GM18505 (cell line): ENCODE data around the gene FSTL4.
"Not testable (repeated sequence)": the region's sequence is repeated elsewhere in the genome, so short reads cannot be mapped to it uniquely, and the experiment has no call there.

ENCODE experiments used
- ATAC-seq: cut with Tn5 transposase; IDR thresholded peaks from one replicate; pipeline ENCODE4 v1.9.1; 2021; ENCODE audit not compliant: unreplicated experiment
- POLR2A ChIP-seq: IDR thresholded peaks from 4 replicates; pipeline ENCODE4 v1.6.1; 2011; ENCODE audit warnings: borderline replicate concordance; ENCODE audit not compliant: insufficient read depth, insufficient read length; ENCODE audit errors: extremely low read depth

Gene FSTL4

DNA sequence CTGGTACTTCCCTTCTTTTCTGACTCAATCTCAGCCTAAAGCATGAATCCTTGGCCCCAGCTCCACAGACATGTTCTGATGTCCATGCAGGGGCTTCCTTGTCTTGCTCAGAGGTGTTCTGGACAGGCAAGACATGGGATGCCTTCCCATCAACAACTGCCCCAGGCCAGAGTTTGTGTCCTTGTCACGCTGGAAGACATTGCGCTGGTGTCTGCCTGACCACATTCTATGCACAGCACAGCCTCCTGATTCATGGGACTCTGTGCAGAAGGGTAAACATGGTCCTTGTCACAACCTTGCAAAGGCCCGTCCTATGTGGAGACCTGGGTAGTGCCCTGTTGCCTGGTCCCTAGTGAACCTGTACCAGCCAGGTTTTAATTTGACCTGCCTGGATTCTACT is 212.2 kb downstream of the FSTL4 start:
- no peak for TF ChIP-seq POLR2A
- ATAC-seq = no peak

DNA sequence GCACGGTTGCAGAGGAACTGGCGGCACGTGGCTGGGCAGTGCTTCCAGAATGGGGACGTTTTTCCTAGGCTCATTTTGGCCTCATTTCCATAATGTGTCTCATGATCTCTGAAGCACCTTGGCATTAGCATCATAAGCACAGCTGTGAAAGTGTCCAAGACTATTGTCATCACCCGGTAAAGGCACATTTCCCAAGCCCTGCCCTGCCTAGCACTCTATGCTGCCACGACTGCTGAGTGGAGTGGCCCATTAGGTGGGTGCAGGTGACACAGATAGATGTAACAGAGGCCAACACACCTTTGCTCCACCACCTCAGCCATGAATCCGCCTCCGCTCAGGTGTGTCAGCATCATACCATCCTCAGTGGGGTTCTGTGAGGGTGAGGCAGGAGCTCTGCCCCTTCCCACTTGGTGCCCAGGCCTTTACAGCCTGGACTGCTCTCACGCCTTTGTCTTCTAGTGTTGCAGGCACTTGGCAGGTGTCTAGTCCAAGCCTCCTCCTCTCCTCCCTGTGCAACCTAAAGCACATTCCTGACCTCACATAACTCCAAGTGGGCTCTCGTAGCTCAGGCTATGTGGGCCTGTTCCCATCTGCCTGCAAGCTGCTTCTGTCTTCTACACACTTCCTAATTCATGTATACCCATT is 213.0 kb downstream of the FSTL4 start:
- no peak for TF ChIP-seq POLR2A
- ATAC-seq = no peak

DNA sequence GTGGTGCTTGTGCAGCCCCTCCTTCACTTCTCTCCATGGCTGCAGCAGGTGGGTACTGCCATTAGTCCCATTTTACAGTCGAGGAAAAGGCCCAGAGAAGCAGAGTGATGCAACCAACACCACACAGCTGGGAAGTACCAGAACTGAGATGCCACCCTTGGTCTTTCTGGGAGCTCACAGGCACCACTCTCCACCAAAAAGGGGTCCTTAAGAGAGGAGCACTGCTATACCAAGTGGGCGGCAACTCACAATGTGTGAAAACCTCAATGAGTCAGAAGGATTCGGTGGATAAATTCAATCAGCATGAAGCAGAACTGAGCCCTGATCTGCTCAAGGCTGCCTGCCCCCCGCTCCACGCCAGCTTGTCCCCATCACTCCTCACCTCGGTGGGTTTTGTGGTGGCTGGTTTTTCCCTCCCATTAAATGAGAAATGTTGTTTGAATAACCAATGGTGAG is 213.7 kb downstream of the FSTL4 start:
- no peak for ATAC-seq
- TF ChIP-seq POLR2A = no peak

DNA sequence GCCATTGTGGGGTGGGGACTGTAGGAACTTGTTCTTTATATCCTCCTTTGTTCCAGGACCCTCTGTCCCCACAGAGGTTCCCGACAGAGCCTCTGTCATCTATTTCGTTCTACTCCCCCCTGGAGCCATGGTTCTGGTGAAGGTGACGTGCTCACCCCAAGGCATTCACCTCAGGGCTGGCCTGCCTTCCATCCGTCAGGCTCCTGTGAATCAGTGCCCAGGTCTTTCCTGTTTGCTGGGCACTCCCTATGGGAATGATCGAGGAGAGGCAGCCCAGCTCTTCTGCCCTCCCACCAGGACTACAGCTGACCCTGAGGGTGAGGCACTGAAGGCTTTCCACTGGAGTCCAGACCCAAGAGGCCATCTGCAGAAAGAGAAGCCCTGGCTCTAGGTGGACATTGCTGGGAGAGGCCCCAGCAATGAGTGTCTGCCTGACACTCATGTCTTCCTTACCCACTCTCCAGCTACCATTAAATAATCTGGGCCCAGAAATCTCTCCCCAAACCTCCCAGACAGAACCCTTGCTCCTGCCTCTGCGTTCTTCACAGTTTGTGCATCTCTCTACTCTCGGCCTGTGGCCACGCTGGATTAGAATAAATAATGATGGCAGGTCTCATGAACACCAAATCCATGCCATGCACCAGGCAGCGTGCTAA is 214.2 kb downstream of the FSTL4 start:
- no peak for TF ChIP-seq POLR2A
- no peak for ATAC-seq

DNA sequence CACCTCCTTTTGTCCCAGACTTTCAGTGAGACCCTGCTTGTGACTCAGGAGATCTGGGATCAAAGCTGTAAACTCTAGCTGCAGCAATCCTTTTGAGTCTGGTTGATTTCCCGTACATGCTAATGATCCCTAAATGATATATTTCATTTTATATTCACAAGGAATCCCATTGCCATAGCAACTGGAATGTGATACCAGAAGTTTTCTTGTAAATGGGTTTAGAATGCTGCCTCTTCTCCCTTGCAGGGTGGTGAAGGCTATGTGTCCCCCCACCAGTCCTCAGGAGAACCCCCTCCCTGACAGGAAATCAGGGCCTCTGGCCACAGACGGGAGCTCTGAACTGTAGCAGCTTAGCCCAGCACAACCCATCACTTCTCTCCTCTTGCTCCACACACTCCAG is 215.0 kb downstream of the FSTL4 start:
- TF ChIP-seq POLR2A = no peak
- no peak for ATAC-seq

DNA sequence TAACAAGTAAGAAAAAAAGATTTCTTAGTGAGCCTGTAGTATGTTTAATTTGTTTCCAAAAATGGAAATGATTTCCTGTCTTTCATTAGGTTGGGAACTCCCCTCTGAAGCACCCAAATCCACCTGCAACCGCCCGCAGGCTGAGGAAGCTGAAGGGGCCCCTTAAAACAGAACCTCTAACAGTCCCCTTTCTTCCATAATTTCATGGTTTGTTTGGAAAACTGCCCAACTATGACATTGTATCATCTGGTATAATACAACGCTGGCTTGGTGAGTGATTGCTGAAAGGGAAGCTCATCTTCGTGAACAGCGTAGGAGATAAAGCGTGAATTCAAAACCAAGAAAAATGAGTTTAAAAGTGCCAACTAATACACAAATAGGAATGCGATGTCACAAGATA is 215.5 kb downstream of the FSTL4 start:
- no peak for TF ChIP-seq POLR2A
- no peak for ATAC-seq

DNA sequence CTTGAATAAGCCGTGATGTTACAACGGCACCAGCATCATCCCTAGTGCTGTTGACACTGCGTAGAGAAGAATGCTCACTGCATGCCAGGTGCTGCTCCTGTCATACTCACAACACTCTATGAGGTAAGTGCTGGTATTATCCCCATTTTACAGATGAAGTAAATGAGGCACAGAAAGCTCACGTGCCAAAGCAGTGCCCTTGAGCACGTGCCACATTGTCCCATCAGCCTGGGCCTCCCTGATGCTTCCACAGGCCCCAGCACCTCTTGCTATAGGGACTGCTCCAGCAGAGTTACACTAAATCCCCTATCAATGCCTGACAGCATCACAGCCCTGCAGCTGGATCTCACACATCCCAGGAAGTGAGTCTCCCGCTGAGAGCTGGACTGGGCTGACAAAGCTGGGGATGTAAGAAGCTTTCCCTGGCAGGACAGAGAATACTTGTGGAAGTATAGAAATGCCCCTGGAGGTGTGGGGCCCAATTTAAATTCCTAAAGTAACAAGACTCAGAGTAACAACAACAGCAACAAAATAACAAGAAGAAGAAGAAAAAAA is 216.1 kb downstream of the FSTL4 start:
- ATAC-seq = no peak

DNA sequence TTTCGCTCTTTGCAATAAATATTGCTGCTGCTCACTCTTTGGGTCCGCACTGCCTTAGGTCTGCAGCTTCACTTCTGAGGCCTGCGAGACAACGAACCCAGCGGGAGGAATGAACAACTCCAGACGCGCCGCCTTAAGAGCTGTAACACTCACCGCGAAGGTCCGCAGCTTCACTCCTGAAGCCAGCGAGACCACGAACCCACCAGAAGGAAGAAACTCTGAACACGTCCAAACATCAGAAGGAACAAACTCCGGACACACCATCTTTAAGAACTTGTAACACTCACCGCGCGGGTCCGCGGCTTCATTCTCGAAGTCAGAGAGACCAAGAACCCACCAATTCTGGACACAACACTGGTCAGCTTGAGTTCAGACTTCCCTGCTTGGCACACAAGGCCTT is 217.1 kb downstream of the FSTL4 start:
- not testable (repeated sequence) for ATAC-seq

More for the DNA sequence above, 216.1 kb downstream of the FSTL4 start:
- TF ChIP-seq POLR2A = no peak

DNA sequence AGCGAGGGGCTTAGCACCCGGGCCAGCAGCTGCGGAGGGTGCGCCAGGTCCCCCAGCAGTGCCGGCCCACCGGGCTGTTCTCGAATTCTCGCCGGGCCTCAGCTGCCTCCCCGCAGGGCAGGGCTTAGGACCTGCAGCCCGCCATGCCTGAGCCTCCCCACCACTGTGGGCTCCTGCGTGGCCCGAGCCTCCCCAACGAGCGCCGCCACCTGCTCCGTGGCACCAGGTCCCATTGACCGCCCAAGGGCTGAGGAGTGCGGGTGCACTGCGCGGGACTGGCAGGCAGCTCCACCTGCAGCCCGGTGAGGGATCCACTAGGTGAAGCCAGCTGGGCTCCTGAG is 217.9 kb downstream of the FSTL4 start:
- ATAC-seq = not testable (repeated sequence)

DNA sequence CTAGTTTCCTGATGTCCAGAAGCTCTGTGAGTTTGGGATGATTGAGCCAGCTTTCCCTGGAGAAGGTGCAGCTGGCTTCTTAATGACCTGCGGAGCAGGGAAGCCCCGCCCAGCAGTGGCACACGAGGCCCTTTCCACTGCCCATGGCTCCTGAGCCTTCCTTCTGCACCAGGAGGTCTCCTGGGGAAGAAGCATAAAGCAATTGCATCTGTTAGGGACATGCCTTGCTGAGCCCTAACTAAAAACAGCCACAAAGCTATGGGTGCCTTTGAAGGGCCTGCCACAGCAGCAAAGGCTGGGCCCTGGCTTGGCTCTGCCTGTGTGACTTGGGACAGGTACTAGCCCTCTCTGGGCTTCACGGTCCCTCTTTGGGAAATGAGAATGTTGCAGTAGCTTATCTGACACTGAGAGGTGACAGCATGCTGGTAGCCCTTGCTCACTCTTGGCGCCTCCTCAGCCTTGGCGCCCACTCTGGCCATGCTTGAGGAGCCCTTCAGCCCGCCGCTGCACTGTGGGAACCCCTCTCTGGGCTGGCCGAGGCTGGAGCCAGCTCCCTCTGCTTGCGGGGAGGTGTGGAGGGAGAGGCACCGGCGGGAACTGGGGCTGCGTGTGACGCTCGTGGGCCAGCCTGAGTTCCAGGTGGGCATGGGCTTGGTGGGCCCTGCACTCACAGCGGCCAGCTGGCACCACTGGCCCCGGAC is 218.4 kb downstream of the FSTL4 start:
- TF ChIP-seq POLR2A = no peak
- ATAC-seq = no peak

DNA sequence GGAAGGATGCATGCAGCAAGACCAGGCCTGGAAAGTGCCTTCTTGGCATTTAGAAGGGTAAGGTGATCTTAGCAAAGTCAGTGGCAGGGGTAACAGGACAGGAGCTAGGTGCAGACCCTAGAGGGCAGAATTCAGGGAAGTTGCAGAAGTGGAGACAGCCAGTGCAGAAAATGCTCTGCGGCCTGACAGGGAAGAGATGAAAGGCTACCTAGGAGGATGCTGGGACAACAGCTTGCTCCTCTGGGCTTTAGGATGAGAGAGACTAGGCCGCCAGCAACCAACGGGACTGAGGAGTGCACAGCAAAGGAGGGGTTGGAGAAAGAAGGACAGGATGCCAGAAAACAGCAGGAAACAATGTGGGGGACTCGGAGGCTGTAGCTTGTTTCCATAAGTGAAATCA is 219.9 kb downstream of the FSTL4 start:
- no peak for TF ChIP-seq POLR2A
- no peak for ATAC-seq

DNA sequence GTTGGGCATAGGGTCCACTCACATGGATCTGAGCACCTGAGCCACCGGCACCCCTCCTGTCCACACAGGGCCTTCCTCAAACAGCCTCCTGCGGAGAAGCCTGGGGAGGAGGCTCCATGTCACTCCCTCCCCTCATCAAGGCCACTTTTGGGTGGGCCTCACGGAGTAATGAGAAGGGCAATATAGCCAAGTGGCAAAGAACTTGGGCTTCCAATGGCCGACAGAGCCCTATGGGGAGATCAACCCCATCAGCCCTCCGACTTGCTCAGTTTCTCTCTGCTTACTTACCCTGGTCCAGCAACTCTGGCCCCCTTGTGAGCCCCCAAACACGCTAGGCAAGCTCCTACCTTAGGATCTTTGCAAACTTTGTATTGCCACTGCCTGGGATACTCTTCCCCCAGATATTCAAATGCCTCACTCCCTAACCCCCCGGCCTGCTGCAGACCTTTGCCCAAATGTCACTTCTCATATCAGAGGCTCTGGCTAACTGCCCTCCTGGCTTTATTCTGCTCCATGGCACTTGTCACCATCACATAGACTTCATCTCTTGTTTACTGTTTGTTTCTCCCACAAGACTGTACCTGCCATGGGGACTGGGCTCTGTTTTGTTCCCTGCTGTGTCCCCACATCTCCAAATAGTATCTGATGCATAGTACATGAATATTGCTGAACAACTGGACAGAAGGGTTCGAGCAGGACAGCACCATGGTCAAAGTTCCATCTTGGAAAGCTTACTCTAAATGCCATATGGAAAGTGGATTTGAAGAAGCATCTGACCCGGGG is 220.8 kb downstream of the FSTL4 start:
- TF ChIP-seq POLR2A = no peak
- no peak for ATAC-seq

DNA sequence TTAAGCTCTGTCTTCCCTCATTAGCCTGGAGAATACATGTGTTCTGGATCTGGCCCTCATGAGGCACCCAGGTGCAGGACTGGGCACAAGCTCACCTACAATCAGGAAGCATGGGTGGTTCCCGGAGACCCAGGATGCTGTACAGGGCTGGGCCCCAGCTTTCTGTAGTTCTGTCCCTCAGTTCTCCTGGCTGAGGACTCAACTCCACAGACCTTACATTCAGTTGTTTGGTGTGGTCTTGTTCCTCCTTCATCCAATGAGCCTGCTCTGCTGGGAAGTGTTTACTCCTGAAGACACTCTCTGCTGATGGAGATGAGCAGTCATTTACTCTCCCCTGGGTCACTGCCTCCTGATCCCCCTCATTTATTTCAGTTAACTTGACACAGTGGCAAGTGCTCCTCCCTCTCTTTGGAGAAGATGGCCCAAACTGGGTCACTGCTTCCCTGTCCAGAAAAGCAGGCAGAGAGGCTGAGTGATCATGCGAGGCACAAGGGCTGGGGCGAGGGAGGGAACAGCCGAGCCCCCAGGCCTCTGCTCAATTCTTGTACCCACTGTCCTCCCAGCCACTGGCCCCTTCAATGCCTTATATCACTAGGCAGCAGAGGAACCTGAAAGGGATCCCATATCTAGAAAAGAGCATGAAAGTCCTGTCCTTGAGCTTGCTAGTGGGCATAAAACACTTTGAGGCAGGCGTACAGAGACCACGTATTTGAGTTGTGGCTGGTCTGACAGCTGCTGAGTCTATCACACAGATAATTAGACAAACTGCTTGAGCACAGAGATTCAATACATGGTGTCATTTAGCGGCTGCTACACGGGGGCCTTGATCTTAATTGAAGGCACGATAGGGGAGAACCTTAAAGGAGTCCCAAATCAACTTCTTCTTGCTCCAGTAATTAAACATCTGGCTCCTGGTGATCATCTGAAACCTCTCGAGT is 221.7 kb downstream of the FSTL4 start:
- ATAC-seq = no peak
- TF ChIP-seq POLR2A = no peak

DNA sequence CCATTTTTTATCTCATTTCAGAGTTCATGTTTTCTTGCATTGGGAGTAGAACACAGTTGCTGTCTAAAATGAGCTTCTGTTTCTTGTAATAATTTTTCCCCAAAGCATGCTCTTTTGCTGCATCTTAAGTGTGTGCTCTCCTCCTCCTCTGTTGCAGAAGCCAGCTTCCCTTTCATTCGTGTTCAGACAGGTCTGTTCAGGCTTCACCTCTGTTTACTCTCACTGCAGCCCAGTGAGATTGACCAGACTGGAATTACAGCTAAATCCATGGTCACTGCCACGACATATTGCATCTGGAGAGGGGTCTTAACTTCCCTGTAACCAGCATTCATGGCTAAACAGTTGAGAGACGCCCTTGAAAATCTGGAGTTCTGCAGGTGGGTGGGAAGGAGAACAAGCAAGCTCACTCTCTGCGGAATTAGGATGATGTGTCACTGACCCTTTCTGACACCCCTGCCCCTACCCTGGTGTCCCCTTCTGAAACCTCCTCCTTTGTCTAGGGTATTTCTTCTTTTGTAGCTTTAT is 223.2 kb downstream of the FSTL4 start:
- no peak for TF ChIP-seq POLR2A
- no peak for ATAC-seq
